Thoracic aorta (tissue), 2 donors: ENCODE data around the gene KRT86. TPM values are rescaled to one million over a fixed set of nuclear protein-coding genes. Genes with fewer than 3 reads are reported as not detected.
A peak's percentile ranks its signal among the peaks of the same experiment; 100 is the strongest.
"Not testable (repeated sequence)": the region's sequence is repeated elsewhere in the genome, so short reads cannot be mapped to it uniquely, and the experiment has no call there.

Source experiments
- ATAC-seq: fragments of 150-250 bp; one replicate; pipeline ENCODE4 v1.8.0; 2017; ENCODE audit warnings: low read depth; ENCODE audit not compliant: insufficient number of reproducible peaks, low FRiP score
- DNase-seq: peaks from one replicate; pipeline ENCODE4 v3.0.0-alpha.2; 2020; ENCODE audit warnings: low spot score
- H3K27ac ChIP-seq, 2 donors: fragments of 200-600 bp; sonication (generic); 1 replicate in 1 of 2; 2 replicates in 1 of 2; pipeline ENCODE4 v1.5.1; 2016; ENCODE audit warnings: mild to moderate bottlenecking in 2 of 2, moderate library complexity in 2 of 2
- H3K27me3 ChIP-seq: fragments of 200-600 bp; sonication (generic); replicated peaks from 2 replicates; pipeline ENCODE4 v1.6.0; 2016; ENCODE audit warnings: mild to moderate bottlenecking; ENCODE audit not compliant: insufficient read depth
- H3K36me3 ChIP-seq: fragments of 200-600 bp; sonication (generic); one replicate; pipeline ENCODE4 v1.5.1; 2016
- H3K4me1 ChIP-seq, 2 donors: fragments of 200-600 bp; sonication (generic); 1 replicate in 1 of 2; 2 replicates in 1 of 2; pipeline versions ENCODE4 v1.5.1 to v1.6.0; 2016; ENCODE audit warnings: low read depth in 2 of 2, mild to moderate bottlenecking in 1 of 2; ENCODE audit not compliant: control insufficient read depth in 1 of 2
- H3K4me3 ChIP-seq: fragments of 200-600 bp; sonication (generic); 2 replicates; pipeline ENCODE4 v1.5.1; 2016; ENCODE audit warnings: mild to moderate bottlenecking
- H3K9me3 ChIP-seq: fragments of 200-600 bp; sonication (generic); 2 replicates; pipeline ENCODE4 v1.5.1; 2016
- CTCF ChIP-seq: fragments of 200-600 bp; sonication (generic); IDR thresholded peaks from one replicate; pipeline ENCODE4 v1.5.1; 2019; ENCODE audit warnings: antibody characterized with exemption
- total RNA-seq, 2 donors: library from RNA; depleted of rRNA; stranded (reverse); fragments of >200 nt; gene quantifications; one replicate each; pipeline versions ENCODE4 v1.1.0 to v1.2.3, GENCODE V29; 2016

KRT86 gene
- total RNA-seq, 2 donors from 2014 or later: 9.3 TPM; not detected in 1

- no peaks in the 10 kb centered on the region for H3K36me3 ChIP-seq
- no peaks in the 10 kb centered on the region for H3K27me3 ChIP-seq
- no peak for TF ChIP-seq CTCF
- no peak for DNase-seq
- no peak overlapping the region for H3K4me3 ChIP-seq
- peaks cover 13 to 16% of the 10 kb centered on the region in 2 donors for H3K4me1 ChIP-seq
- no peak overlapping the region for H3K27ac ChIP-seq
- ATAC-seq: no peak
- H3K9me3 ChIP-seq: no peaks in the 10 kb centered on the region
Observed at GRCh38 chr12:52254180-52254964, 20.1 kb upstream of the KRT86 start.

GRCh38 chr12:52254965-52255751, 19.3 kb upstream of the KRT86 start:
- Histone ChIP-seq H3K36me3 (no peaks in the 10 kb centered on the region), H3K9me3 (no peaks in the 10 kb centered on the region), H3K4me3 (no peak overlapping the region), H3K4me1 (peaks cover 5 to 8% of the 10 kb centered on the region in 2 donors), H3K27ac (no peak overlapping the region), H3K27me3 (no peaks in the 10 kb centered on the region)
- no peak for TF ChIP-seq CTCF
- DNase-seq (no peak), ATAC-seq (no peak)

GRCh38 chr12:52255926-52256583, 18.4 kb upstream of the KRT86 start:
- Histone ChIP-seq H3K9me3 (no peaks in the 10 kb centered on the region), H3K27me3 (no peaks in the 10 kb centered on the region), H3K4me3 (no peak overlapping the region), H3K36me3 (no peaks in the 10 kb centered on the region), H3K27ac (no peak overlapping the region), H3K4me1 (peaks cover 4 to 8% of the 10 kb centered on the region in 2 donors)
- ATAC-seq (no peak), DNase-seq (no peak)
- TF ChIP-seq CTCF: no peak

GRCh38 chr12:52256584-52256935, 17.9 kb upstream of the KRT86 start:
- Histone ChIP-seq H3K27me3 (no peaks in the 10 kb centered on the region), H3K4me1 (peaks cover 4 to 8% of the 10 kb centered on the region in 2 donors), H3K4me3 (no peak overlapping the region), H3K36me3 (no peaks in the 10 kb centered on the region), H3K9me3 (no peaks in the 10 kb centered on the region), H3K27ac (no peak overlapping the region)
- ATAC-seq: no peak
- DNase-seq: no peak
- no peak for TF ChIP-seq CTCF

DNA sequence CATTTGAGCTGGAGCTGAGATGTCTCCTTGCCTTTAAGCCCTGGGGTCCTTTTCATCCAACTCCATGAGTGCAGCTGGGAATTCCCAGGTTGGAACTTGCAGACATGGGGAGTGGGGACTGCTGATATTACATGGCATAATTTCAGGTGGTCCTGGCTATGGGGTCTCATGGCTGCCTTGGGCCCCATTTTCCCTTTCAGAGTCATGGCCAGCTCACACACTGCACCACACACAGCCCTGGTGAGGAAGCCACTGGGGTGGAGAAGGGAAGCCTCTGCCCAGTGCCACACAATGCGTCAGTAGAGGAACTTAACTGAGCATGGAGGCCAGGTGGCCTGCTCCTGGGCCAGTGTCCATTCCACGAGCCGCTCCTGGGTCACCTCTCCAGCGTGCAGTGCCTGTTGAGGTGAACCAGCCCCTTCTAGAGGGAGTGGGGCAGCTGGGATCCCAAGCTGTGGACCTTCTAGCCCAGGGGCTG, 17.3 kb upstream of the KRT86 start:
- H3K27me3 ChIP-seq: no peaks in the 10 kb centered on the region
- no peak overlapping the region for H3K4me3 ChIP-seq
- no peak overlapping the region for H3K27ac ChIP-seq
- ATAC-seq (no peak), DNase-seq (no peak)
- no peak for TF ChIP-seq CTCF
- H3K4me1 ChIP-seq: peaks cover 4 to 8% of the 10 kb centered on the region in 2 donors
- no peaks in the 10 kb centered on the region for H3K9me3 ChIP-seq
- no peaks in the 10 kb centered on the region for H3K36me3 ChIP-seq

GRCh38 chr12:52257922-52258321, 16.5 kb upstream of the KRT86 start:
- not testable (repeated sequence) for H3K27me3 ChIP-seq, H3K4me1 ChIP-seq, H3K9me3 ChIP-seq, ATAC-seq, H3K27ac ChIP-seq, H3K36me3 ChIP-seq, DNase-seq
- H3K4me3 ChIP-seq: peak overlapping the region; percentile 62
